ENCODE measurements around the gene CRK. TPM values are rescaled to one million over a fixed set of nuclear protein-coding genes. Genes with fewer than 3 reads are reported as not detected.
"Not testable (repeated sequence)": the region's sequence is repeated elsewhere in the genome, so short reads cannot be mapped to it uniquely, and the experiment has no call there.

CRK gene
- total RNA-seq, 4 donors from 2014 or later: 33.8 to 59.3 (median 51.2) TPM

- DNase-seq: no peak
- no peak overlapping the region for H3K4me3 ChIP-seq
- H3K4me1 ChIP-seq: peaks cover 0 to 26% (median 18%) of the 10 kb centered on the region in 3 donors
- no peak overlapping the region for H3K27ac ChIP-seq
- H3K36me3 ChIP-seq: peaks cover 6 to 87% (median 9%) of the 10 kb centered on the region in 3 donors
- TF ChIP-seq CTCF (IDR thresholded peaks at IDR 0.05): no peak
- TF ChIP-seq POLR2A (IDR thresholded peaks at IDR 0.05): no peak
- 96 to 98% methylated on average over 11 of the region's 11 CpGs for WGBS, 2 donors
- no peaks in the 10 kb centered on the region for H3K9me3 ChIP-seq
- H3K27me3 ChIP-seq: no peaks in the 10 kb centered on the region
- intact Hi-C loops (cut with DNase I): no loop called here
These were observed 35.9 kb downstream of the CRK start for GRCh38 chr17:1420163-1420562.

GRCh38 chr17:1418476-1418875 is 37.6 kb downstream of the CRK start:
- intact Hi-C loops (cut with DNase I); H3K27me3 ChIP-seq; DNase-seq; H3K4me3 ChIP-seq; H3K27ac ChIP-seq; H3K9me3 ChIP-seq: not testable (repeated sequence)
- 86 to 93% methylated on average over 5 to 8 of the region's 10 CpGs for WGBS, 2 donors
- Histone ChIP-seq H3K36me3 (peaks cover 6 to 77% (median 9%) of the 10 kb centered on the region in 3 donors), H3K4me1 (peaks cover 0 to 20% (median 13%) of the 10 kb centered on the region in 3 donors)

- 98 to 100% methylated on average over 5 of the region's 5 CpGs for WGBS, 2 donors
- intact Hi-C loops (cut with DNase I): no loop called here
- peaks cover 4 to 21% (median 4%) of the 10 kb centered on the region in 3 donors for H3K4me1 ChIP-seq
- no peaks in the 10 kb centered on the region for H3K9me3 ChIP-seq
- DNase-seq: no peak
- no peak overlapping the region for H3K27ac ChIP-seq
- no peak overlapping the region for H3K4me3 ChIP-seq
- H3K27me3 ChIP-seq: no peaks in the 10 kb centered on the region
- peaks cover 0 to 59% (median 9%) of the 10 kb centered on the region in 3 donors for H3K36me3 ChIP-seq
- TF ChIP-seq POLR2A (IDR thresholded peaks at IDR 0.05): no peak
- TF ChIP-seq CTCF (IDR thresholded peaks at IDR 0.05): no peak
These were observed 39.6 kb downstream of the CRK start for GRCh38 chr17:1416414-1416813.

GRCh38 chr17:1414634-1415033 is 41.4 kb downstream of the CRK start:
- WGBS, 2 donors: 78 to 84% methylated on average over 10 of the region's 10 CpGs
- intact Hi-C loops (cut with DNase I): no loop called here
- H3K9me3 ChIP-seq: no peaks in the 10 kb centered on the region
- H3K27ac ChIP-seq: no peak overlapping the region
- H3K4me3 ChIP-seq: no peak overlapping the region
- TF ChIP-seq POLR2A (IDR thresholded peaks at IDR 0.05): no peak
- TF ChIP-seq CTCF (IDR thresholded peaks at IDR 0.05): no peak
- peaks cover 0 to 41% (median 0%) of the 10 kb centered on the region in 3 donors for H3K36me3 ChIP-seq
- no peaks in the 10 kb centered on the region for H3K27me3 ChIP-seq
- peaks cover 4 to 21% (median 4%) of the 10 kb centered on the region in 3 donors for H3K4me1 ChIP-seq
- no peak for DNase-seq

- DNase-seq: no peak
- intact Hi-C loops (cut with DNase I): no loop called here
- TF ChIP-seq CTCF (IDR thresholded peaks at IDR 0.05): no peak
- TF ChIP-seq POLR2A (IDR thresholded peaks at IDR 0.05): no peak
- Histone ChIP-seq H3K36me3 (peaks cover 0 to 36% (median 0%) of the 10 kb centered on the region in 3 donors), H3K4me3 (no peak overlapping the region), H3K4me1 (peaks cover 4 to 21% (median 4%) of the 10 kb centered on the region in 3 donors), H3K27me3 (no peaks in the 10 kb centered on the region), H3K9me3 (no peaks in the 10 kb centered on the region), H3K27ac (no peak overlapping the region)
- 70 to 73% methylated on average over 5 to 7 of the region's 9 CpGs for WGBS, 2 donors
These were observed 41.9 kb downstream of the CRK start for GRCh38 chr17:1414001-1414574.
